Measurements from ENCODE around the gene KCND2. TPM values are rescaled to one million over a fixed set of nuclear protein-coding genes. Genes with fewer than 3 reads are reported as not detected.
"Not testable (repeated sequence)": the region's sequence is repeated elsewhere in the genome, so short reads cannot be mapped to it uniquely, and the experiment has no call there.

KCND2 gene
- polyA plus RNA-seq, 3 donors = not detected

- WGBS (ENCODE audit: insufficient coverage) = no CpG with 5 or more reads among the region's 1 CpG
- no peak overlapping the region for H3K4me2 ChIP-seq (replicated peaks; ENCODE audit: extremely low read depth, low read length, poor library complexity, severe bottlenecking)
- H3K4me3 ChIP-seq (replicated peaks in 1 of 3; ENCODE audit: low read depth in 2 of 3, low read length in 3 of 3) = no peak overlapping the region
- H3K9me3 ChIP-seq (replicated peaks in 1 of 2; ENCODE audit: control insufficient read depth in 1 of 2, insufficient read depth in 1 of 2, low read length in 2 of 2) = no peaks in the 10 kb centered on the region
- Mint-ChIP-seq H3K9me3 (peaks cover 0 to 14% (median 2%) of the 10 kb centered on the region in 7 donors), H3K4me1 (no peaks in the 10 kb centered on the region), H3K27me3 (ENCODE audit: low read depth in 3 of 3) (no peaks in the 10 kb centered on the region), H3K4me3 (no peak overlapping the region), H3K27ac (no peak overlapping the region), H3K36me3 (no peaks in the 10 kb centered on the region)
- no peak overlapping the region for H3K9ac ChIP-seq (ENCODE audit: insufficient read depth, low read length, poor library complexity, severe bottlenecking)
- H3K27ac ChIP-seq (ENCODE audit: low read depth in 1 of 2, low read length in 2 of 2) = no peak overlapping the region
- intact Hi-C loops (cut with micrococcal nuclease) = no loop called here
- no peaks in the 10 kb centered on the region for H3K79me2 ChIP-seq (ENCODE audit: insufficient read depth, low read length)
- DNase-seq = no peak
- no peaks in the 10 kb centered on the region for H3K36me3 ChIP-seq (replicated peaks in 1 of 2; ENCODE audit: control insufficient read depth in 1 of 2, insufficient read depth in 2 of 2, low read length in 2 of 2)
- H4K20me1 ChIP-seq (ENCODE audit: insufficient read depth, low read length) = no peaks in the 10 kb centered on the region
- no peak overlapping the region for H2AFZ ChIP-seq (ENCODE audit: insufficient read depth, low read depth, low read length, poor library complexity, severe bottlenecking)
- no peaks in the 10 kb centered on the region for H3K4me1 ChIP-seq (ENCODE audit: control insufficient read depth in 1 of 2, insufficient read depth in 2 of 2, low read length in 2 of 2)
- TF ChIP-seq CTCF (IDR thresholded peaks at IDR 0.05) = no peak
- no peaks in the 10 kb centered on the region for H3K27me3 ChIP-seq (ENCODE audit: control insufficient read depth in 2 of 2, insufficient read depth in 2 of 2, low read length in 2 of 2)
Measured at GRCh38 chr7:120233338-120233737, 39.6 kb upstream of the KCND2 start.

GRCh38 chr7:120240350-120240749 is 32.6 kb upstream of the KCND2 start:
- H3K4me2 ChIP-seq (replicated peaks; ENCODE audit: extremely low read depth, low read length, poor library complexity, severe bottlenecking); H3K4me1 Mint-ChIP-seq; H3K36me3 ChIP-seq (replicated peaks in 1 of 2; ENCODE audit: control insufficient read depth in 1 of 2, insufficient read depth in 2 of 2, low read length in 2 of 2); H3K4me1 ChIP-seq (ENCODE audit: control insufficient read depth in 1 of 2, insufficient read depth in 2 of 2, low read length in 2 of 2); DNase-seq; H3K27ac Mint-ChIP-seq; H3K27ac ChIP-seq (ENCODE audit: low read depth in 1 of 2, low read length in 2 of 2); H4K20me1 ChIP-seq (ENCODE audit: insufficient read depth, low read length); H3K36me3 Mint-ChIP-seq; H3K79me2 ChIP-seq (ENCODE audit: insufficient read depth, low read length); H3K27me3 Mint-ChIP-seq (ENCODE audit: low read depth in 3 of 3); H3K4me3 Mint-ChIP-seq; H3K4me3 ChIP-seq (replicated peaks in 1 of 3; ENCODE audit: low read depth in 2 of 3, low read length in 3 of 3); H3K9ac ChIP-seq (ENCODE audit: insufficient read depth, low read length, poor library complexity, severe bottlenecking); H3K9me3 ChIP-seq (replicated peaks in 1 of 2; ENCODE audit: control insufficient read depth in 1 of 2, insufficient read depth in 1 of 2, low read length in 2 of 2); intact Hi-C loops (cut with micrococcal nuclease); H3K27me3 ChIP-seq (ENCODE audit: control insufficient read depth in 2 of 2, insufficient read depth in 2 of 2, low read length in 2 of 2); H2AFZ ChIP-seq (ENCODE audit: insufficient read depth, low read depth, low read length, poor library complexity, severe bottlenecking): not testable (repeated sequence)
- peaks cover 2 to 13% (median 7%) of the 10 kb centered on the region in 7 donors for H3K9me3 Mint-ChIP-seq
- WGBS (ENCODE audit: insufficient coverage) = 80% methylated on average over 1 of the region's 8 CpGs

Data from CD14-positive monocyte (primary cell).